HG03060 (cell line): Measurements from ENCODE around the gene HSFY2.
"Not testable (repeated sequence)": the region's sequence is repeated elsewhere in the genome, so short reads cannot be mapped to it uniquely, and the experiment has no call there.

Experiments
- ATAC-seq: cut with Tn5 transposase; IDR thresholded peaks from one replicate; pipeline ENCODE4 v1.9.1; 2021; ENCODE audit warnings: low read depth, moderate number of reproducible peaks; ENCODE audit not compliant: unreplicated experiment

HSFY2 gene, protein sequence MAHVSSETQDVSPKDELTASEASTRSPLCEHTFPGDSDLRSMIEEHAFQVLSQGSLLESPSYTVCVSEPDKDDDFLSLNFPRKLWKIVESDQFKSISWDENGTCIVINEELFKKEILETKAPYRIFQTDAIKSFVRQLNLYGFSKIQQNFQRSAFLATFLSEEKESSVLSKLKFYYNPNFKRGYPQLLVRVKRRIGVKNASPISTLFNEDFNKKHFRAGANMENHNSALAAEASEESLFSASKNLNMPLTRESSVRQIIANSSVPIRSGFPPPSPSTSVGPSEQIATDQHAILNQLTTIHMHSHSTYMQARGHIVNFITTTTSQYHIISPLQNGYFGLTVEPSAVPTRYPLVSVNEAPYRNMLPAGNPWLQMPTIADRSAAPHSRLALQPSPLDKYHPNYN

DNA sequence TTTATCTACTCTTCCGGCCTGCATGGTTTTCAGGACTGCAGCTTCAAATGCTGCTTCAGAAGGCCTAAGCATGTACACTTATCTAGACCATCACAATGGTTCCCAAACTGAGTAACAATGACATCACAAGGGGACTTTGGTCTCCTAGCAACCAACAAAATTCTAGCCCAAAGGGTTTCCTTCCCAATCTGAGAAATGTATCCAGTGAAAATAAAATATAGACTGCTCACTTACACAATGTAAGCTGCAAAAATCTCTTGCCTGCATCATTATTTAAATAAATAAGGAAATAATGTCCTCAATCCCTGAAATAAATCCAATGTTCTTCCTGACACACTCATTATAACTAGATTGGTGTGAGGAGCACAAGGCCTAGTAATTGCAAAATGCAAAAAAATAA is at the start of gene HSFY2:
TSS of gene HSFY2 (minus strand) at position 101 of the 400 bp plus-strand sequence. CDS start 117 bp downstream, outside the sequence.
- not testable (repeated sequence) for ATAC-seq

DNA sequence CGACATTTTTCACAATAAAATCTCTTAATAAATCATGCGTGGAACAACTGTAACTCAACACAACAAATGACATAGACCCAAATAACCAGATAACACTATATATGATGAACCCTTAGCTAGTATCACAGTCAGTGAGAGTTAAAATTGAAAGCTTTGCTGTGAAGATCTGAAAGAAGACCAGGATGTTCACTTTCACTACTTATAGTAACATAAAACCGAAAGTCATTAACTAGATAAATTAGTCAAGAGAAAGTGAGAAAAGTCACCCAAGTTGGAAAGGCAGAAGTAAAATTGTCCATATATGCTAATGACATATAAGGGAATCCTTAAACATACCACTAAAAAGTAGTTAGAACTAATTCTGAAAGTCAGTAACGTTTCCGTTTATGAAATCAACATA is 42.2 kb upstream of the HSFY2 start:
- ATAC-seq: not testable (repeated sequence)

DNA sequence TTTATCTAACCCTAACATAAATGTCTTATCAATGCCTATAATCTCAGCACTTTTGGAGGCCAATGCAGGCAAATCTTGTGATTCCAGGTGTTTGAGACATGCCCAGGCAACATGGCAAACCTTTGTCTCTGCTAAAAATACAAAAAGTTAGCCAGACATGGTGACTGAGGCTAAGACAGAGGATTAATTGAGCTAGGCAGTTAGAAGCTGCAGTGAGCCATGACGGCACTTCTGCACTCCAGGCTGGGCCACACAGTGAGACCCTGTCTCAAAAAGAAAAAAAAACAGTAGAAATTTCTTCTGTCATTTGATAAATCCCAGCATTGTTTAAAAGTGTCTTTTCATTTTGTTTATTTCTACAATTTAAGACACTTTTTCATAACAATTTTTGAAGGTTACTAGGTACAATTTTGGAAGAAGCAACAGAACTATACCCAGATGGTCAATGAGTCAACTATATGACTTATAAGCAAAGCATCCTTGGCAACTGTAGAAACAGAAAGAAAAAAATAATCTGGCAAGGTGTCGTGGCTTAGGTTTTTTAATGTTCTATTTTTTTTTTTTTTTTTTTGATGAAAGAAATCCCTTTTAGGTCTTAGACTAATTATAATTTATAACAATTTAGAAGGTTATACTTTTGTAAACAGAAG is 15.3 kb upstream of the HSFY2 start:
- not testable (repeated sequence) for ATAC-seq

DNA sequence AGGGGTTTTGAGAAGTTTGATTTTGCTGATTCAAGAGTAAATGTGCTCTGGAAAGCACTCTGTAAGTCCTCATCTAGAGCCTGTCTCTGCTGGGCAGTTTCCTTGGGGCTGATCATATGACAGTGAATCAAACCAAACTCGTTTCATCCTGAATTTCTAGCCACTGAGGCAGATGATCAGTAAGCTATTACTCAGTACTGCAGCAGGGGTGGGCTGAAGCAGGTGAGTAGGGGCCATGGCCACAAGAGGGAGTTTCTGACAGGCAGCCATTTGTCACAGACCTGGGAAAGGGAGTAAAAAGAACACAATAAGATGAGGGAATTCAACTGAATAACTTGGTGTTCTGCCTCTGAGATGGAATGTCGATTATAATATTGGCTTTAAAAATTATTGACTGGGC is 19.5 kb downstream of the HSFY2 start:
- ATAC-seq: not testable (repeated sequence)

DNA sequence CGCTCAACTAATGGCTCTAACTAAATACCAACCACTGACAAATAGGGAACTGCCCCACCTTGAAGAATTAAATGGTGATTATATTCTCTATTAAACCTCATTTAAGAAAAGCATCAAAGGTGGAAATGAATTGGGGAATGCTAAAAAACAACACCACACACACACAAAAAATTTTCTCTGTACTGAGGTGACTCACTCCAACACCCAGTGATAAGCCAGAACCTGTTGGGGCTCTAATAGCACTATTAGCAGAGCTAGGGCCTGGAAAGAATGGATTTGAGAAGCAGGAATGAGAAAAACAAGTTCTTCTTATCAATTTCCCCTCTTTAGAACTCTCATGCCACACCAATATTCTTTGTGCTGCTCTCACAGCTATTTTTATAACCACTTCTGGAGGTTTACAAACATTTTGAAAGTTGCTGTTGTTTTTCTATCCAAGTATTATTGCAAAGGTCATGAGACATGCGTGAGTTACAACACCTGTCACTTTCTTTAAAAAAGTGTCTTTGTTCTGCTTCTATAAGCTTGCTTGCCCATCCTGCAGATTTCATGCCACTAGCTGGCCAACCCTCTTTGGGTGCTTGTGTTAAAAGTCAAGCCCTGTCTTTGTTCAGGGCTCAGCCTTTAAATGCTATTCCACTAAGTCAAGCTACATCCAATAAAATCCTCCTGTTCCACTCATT is 20.3 kb downstream of the HSFY2 start:
- ATAC-seq: not testable (repeated sequence)

DNA sequence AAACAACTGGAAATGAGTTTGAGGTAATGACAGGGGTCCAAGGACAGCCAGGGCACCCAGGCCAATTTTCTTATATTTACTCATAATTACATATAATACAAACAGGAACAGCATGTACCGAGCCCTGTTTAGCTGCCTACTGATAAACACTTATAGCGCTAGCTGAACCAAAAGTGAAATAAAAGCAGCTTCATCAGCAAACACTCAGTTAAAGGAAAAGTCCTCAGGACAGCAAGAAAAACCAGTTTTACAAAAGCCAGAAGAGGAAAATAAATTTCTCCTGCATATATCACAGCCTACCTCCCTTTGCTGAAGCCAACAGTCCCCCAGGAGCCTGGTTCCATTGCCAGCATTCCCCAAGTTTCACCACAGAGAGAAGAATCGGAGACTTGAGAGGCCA is 49.8 kb downstream of the HSFY2 start:
- ATAC-seq: not testable (repeated sequence)
